HEK293 (cell line): ENCODE measurements around the gene HPX.

Source experiments
- EGR2 ChIP-seq: fragments of 450-650 bp; formaldehyde crosslinking; IDR thresholded peaks from 2 replicates; pipeline ENCODE4 v1.5.1; 2016; ENCODE audit warnings: low read depth, missing biosample characterization, missing genetic modification characterization
- IKZF3 ChIP-seq: fragments of 450-650 bp; IDR thresholded peaks from 2 replicates; pipeline ENCODE4 v1.5.0; 2018; ENCODE audit warnings: missing biosample characterization, mild to moderate bottlenecking, missing genetic modification characterization, moderate library complexity
- KLF16 ChIP-seq: fragments of 450-650 bp; formaldehyde crosslinking; IDR thresholded peaks from 2 replicates; pipeline ENCODE4 v1.5.1; 2017; ENCODE audit warnings: missing biosample characterization, missing genetic modification characterization
- KLF17 ChIP-seq: fragments of 450-650 bp; formaldehyde crosslinking; IDR thresholded peaks from 2 replicates; pipeline ENCODE4 v1.5.1; 2016; ENCODE audit warnings: missing biosample characterization, missing genetic modification characterization
- KLF8 ChIP-seq: fragments of 450-650 bp; formaldehyde crosslinking; IDR thresholded peaks from 2 replicates; pipeline ENCODE4 v1.5.1; 2016; ENCODE audit warnings: missing biosample characterization, missing genetic modification characterization
- PATZ1 ChIP-seq: fragments of 450-650 bp; formaldehyde crosslinking; IDR thresholded peaks from 2 replicates; pipeline ENCODE4 v1.5.1; 2016; ENCODE audit warnings: missing biosample characterization, missing genetic modification characterization
- SALL2 ChIP-seq: fragments of 450-650 bp; formaldehyde crosslinking; IDR thresholded peaks from 2 replicates; pipeline ENCODE4 v1.5.0; 2017; ENCODE audit warnings: missing biosample characterization, mild to moderate bottlenecking, missing genetic modification characterization, borderline replicate concordance
- WT1 ChIP-seq: fragments of 450-650 bp; formaldehyde crosslinking; IDR thresholded peaks from 2 replicates; pipeline ENCODE4 v1.5.1; 2016; ENCODE audit warnings: missing biosample characterization, missing genetic modification characterization
- ZBTB10 ChIP-seq: fragments of 450-650 bp; formaldehyde crosslinking; IDR thresholded peaks from 2 replicates; pipeline ENCODE4 v1.5.1; 2016; ENCODE audit warnings: missing biosample characterization, missing genetic modification characterization
- ZBTB11 ChIP-seq: fragments of 450-650 bp; formaldehyde crosslinking; conservative IDR thresholded peaks from 2 replicates; pipeline ENCODE4 v1.5.1; 2016; ENCODE audit warnings: low read depth, missing biosample characterization, missing genetic modification characterization
- ZBTB20 ChIP-seq: fragments of 450-650 bp; formaldehyde crosslinking; IDR thresholded peaks from 2 replicates; pipeline ENCODE4 v1.5.1; 2016; ENCODE audit warnings: missing biosample characterization, missing genetic modification characterization
- ZBTB26 ChIP-seq: fragments of 450-650 bp; formaldehyde crosslinking; optimal IDR thresholded peaks from 2 replicates; pipeline ENCODE3; 2016; ENCODE audit warnings: missing biosample characterization, mild to moderate bottlenecking, missing genetic modification characterization
- ZBTB8A ChIP-seq: fragments of 450-650 bp; formaldehyde crosslinking; IDR thresholded peaks from 2 replicates; pipeline ENCODE4 v1.5.1; 2016; ENCODE audit warnings: missing biosample characterization, missing genetic modification characterization
- ZEB2 ChIP-seq: fragments of 450-650 bp; formaldehyde crosslinking; IDR thresholded peaks from 2 replicates; pipeline ENCODE4 v1.5.1; 2016; ENCODE audit warnings: missing biosample characterization, missing genetic modification characterization
- ZFHX2 ChIP-seq: fragments of 450-650 bp; formaldehyde crosslinking; conservative IDR thresholded peaks from 2 replicates; pipeline ENCODE4 v1.5.1; 2016; ENCODE audit warnings: missing biosample characterization, missing genetic modification characterization
- ZNF174 ChIP-seq: fragments of 450-650 bp; formaldehyde crosslinking; IDR thresholded peaks from 2 replicates; pipeline ENCODE4 v1.5.0; 2017; ENCODE audit warnings: missing biosample characterization, mild to moderate bottlenecking, missing genetic modification characterization
- ZNF24 ChIP-seq: fragments of 450-650 bp; formaldehyde crosslinking; IDR thresholded peaks from 2 replicates; pipeline ENCODE4 v1.5.1; 2016; ENCODE audit warnings: missing biosample characterization, missing genetic modification characterization
- ZNF324 ChIP-seq: fragments of 450-650 bp; formaldehyde crosslinking; IDR thresholded peaks from 2 replicates; pipeline ENCODE4 v1.5.1; 2016; ENCODE audit warnings: missing biosample characterization, missing genetic modification characterization
- ZNF341 ChIP-seq: fragments of 450-650 bp; formaldehyde crosslinking; IDR thresholded peaks from 2 replicates; pipeline ENCODE4; 2016; ENCODE audit warnings: low read depth, missing biosample characterization, missing genetic modification characterization
- ZNF513 ChIP-seq: fragments of 450-650 bp; IDR thresholded peaks from 2 replicates; pipeline ENCODE4 v1.5.1; 2018; ENCODE audit warnings: missing biosample characterization, missing genetic modification characterization
- ZNF558 ChIP-seq: fragments of 450-650 bp; formaldehyde crosslinking; IDR thresholded peaks from 2 replicates; pipeline ENCODE4 v1.5.1; 2016; ENCODE audit warnings: missing biosample characterization, missing genetic modification characterization
- ZNF561 ChIP-seq: fragments of 450-650 bp; IDR thresholded peaks from 2 replicates; pipeline ENCODE4 v1.5.1; 2018; ENCODE audit warnings: missing biosample characterization, missing genetic modification characterization, borderline replicate concordance
- ZNF600 ChIP-seq: fragments of 450-650 bp; formaldehyde crosslinking; IDR thresholded peaks from 2 replicates; pipeline ENCODE4 v1.5.1; 2016; ENCODE audit warnings: missing biosample characterization, missing genetic modification characterization
- ZSCAN16 ChIP-seq: fragments of 450-650 bp; formaldehyde crosslinking; IDR thresholded peaks from 2 replicates; pipeline ENCODE4 v1.5.1; 2016; ENCODE audit warnings: missing biosample characterization, missing genetic modification characterization
- ZXDB ChIP-seq: fragments of 450-650 bp; formaldehyde crosslinking; IDR thresholded peaks from 2 replicates; pipeline ENCODE4 v1.5.1; 2016; ENCODE audit warnings: missing biosample characterization, missing genetic modification characterization
- TF ChIP-seq, protein P1 (sequence below): sonication (generic); formaldehyde crosslinking; IDR thresholded peaks from 2 replicates; pipeline ENCODE4 v1.8.1; 2022; ENCODE audit warnings: mild to moderate bottlenecking, moderate library complexity, missing genetic modification reagents

The HPX gene

DNA sequence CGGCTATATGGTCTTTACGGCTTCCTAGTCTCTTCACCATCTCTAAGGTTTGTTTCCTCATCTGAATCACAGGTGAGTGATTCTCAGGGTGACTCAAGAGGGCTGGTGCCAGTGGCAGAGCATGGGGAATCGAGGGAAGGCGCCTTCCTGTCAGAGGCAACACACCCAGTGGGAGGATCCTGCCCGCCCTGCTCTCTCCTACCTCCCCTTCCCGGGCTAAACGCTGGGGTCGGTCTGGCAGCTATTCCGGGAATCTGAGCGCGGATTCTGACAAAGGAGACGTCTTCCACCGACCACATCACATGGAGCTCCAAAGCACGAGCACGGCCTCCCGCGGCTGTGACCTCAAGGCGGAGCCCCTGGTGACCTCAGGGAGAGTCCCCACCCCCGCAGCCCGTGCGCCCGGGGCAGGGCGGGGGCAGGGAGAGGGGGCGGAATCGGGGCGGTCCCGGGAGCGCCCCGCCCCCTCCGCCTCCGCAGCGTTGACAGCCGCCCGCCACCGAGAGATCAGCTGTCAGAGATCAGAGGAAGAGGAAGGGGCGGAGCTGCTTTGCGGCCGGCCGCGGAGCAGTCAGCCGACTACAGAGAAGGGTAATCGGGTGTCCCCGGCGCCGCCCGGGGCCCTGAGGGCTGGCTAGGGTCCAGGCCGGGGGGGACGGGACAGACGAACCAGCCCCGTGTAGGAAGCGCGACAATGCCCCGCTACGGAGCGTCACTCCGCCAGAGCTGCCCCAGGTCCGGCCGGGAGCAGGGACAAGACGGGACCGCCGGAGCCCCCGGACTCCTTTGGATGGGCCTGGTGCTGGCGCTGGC, 50.7 kb downstream of the HPX start, which contains the start of gene SMPD1 (continued):
- TF ChIP-seq ZNF324 (tag by site-specific recombination) (no peak), ZNF561 (tag by site-specific recombination) (0 out of 2 replicates have a peak, but pooled peaks have one; percentile 51), KLF17 (tag by site-specific recombination) (peak; percentile 53; the same call in 1 of the 2 replicates), ZBTB20 (tag by site-specific recombination) (peak; percentile 80), ZFHX2 (peak; percentile 96), ZEB2 (tag by site-specific recombination) (peak; percentile 73), ZSCAN16 (tag by site-specific recombination) (no peak), ZBTB10 (tag by site-specific recombination) (peak; percentile 61; the same call in 1 of the 2 replicates), ZBTB26 (tag by site-specific recombination) (peak; percentile 69), KLF8 (tag by site-specific recombination) (peak; percentile 85), EGR2 (tag by site-specific recombination) (peak; percentile 92), ZBTB11 (tag by site-specific recombination) (peak; percentile 44; the same call in 1 of the 2 replicates), SALL2 (tag by site-specific recombination) (no peak), WT1 (tag by site-specific recombination) (peak; percentile 63), IKZF3 (tag by site-specific recombination) (peak; percentile 68), KLF16 (tag by site-specific recombination) (peak; percentile 85), ZNF174 (tag by site-specific recombination) (no peak), ZNF24 (tag by site-specific recombination) (no peak), PATZ1 (peak; percentile 95), ZNF600 (tag by site-specific recombination) (peak; percentile 69; the same call in 1 of the 2 replicates), ZNF341 (tag by site-specific recombination) (peak; percentile 72), ZNF513 (tag by site-specific recombination) (peak; percentile 73), ZNF558 (tag by site-specific recombination) (no peak), ZBTB8A (peak; percentile 99), ZXDB (peak; percentile 93)
- TF ChIP-seq, protein P1, sequence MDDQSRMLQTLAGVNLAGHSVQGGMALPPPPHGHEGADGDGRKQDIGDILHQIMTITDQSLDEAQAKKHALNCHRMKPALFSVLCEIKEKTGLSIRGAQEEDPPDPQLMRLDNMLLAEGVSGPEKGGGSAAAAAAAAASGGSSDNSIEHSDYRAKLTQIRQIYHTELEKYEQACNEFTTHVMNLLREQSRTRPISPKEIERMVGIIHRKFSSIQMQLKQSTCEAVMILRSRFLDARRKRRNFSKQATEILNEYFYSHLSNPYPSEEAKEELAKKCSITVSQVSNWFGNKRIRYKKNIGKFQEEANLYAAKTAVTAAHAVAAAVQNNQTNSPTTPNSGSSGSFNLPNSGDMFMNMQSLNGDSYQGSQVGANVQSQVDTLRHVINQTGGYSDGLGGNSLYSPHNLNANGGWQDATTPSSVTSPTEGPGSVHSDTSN (CRISPR knock-in tag), result peak; percentile 33; the same call in 1 of the 2 replicates
